NCI-H524 (cell line): ENCODE data around the gene TMCO4.

Experiments
- DNase-seq, 2 experiments: peaks; one replicate each; lab custom pipeline; 2025; lab: John Stamatoyannopoulos, UW

TMCO4 gene

GRCh38 chr1:19685994-19686393, 113.7 kb downstream of the TMCO4 start:
- no peak for DNase-seq

DNA sequence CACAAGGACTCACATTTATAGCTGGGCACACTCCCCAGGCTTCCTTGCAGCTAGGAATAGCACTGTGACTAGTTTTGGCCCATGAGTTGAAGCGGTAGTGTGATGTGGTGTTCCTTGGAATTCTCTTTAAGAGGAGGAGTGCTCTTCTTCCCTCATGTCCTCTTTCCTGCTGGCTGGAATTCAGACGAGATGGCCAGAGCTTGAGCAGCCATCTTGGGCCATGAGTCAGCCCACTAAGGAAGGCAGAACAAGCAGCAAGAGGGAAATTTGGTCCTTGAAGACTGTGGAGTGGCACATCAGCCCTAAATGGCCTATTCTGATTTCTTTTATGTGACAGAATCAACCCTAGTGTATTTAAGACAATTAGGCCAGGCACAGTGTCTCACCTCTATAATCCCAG, 115.0 kb downstream of the TMCO4 start:
- DNase-seq, result no peak

DNA sequence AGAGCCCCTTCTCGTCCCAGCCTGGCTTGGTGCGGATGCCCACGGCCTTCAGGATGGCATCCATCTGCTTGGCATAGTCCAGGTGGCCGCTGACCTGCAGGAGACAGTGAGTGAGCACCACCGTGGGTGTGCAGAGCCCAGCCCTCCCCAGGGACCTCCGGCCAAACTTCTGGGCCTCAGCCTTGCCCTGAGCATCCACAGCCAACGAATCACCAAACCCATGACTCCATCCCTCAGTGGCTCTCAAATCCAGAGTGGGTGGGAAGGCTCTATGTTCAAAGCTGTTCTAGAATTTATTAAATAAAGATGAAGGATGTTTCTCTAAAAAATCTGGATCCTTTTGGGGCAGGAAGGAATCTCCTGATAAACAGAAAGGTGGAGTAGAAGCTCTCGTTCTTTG, 116.4 kb downstream of the TMCO4 start:
- DNase-seq, result no peak

DNA sequence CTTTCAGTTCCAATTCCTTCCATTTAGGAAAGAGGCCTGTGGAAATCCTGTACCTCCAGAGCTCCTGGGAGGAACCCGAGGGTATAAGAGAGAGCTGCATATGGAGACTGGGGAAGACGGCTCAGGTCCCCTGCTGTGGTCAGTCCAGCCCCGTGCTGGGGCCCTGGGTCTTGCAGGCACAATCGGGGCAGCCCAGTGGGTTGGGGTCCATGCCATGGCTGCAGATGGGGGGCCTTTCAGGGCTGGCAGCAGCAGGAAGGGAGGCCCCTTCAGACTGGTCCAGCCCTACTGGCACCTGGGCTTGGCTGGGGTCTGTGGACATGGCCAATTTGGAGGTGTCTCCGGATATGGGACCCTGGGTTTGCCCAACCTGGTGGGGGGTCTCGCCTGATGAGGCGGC, 116.8 kb downstream of the TMCO4 start:
- DNase-seq, result no peak

- DNase-seq, result no peak
Observed at GRCh38 chr1:19682257-19682656, 117.5 kb downstream of the TMCO4 start.

GRCh38 chr1:19680644-19681043, 119.1 kb downstream of the TMCO4 start:
- DNase-seq, result no peak

DNA sequence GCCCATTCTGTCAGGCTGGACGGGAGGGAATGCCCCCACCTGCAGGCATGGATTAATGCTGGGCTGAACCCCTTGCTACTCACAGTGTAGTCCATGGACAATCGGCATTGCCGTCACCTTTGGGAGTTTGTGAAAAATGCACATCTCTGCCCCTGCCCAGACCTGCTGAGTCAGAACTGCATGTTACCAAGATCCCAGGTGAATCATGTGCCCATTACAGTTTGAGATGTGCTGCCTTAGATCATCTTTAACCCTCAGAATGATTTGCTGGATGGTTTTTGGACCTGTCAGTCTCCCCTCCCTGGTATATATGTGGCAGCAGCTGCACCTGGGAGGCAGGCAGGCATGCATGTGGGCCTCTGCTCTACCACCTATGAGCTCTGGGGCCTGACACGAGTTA, 120.0 kb downstream of the TMCO4 start:
- DNase-seq, result no peak

GRCh38 chr1:19678931-19679453, 120.7 kb downstream of the TMCO4 start:
- DNase-seq, result no peak

DNA sequence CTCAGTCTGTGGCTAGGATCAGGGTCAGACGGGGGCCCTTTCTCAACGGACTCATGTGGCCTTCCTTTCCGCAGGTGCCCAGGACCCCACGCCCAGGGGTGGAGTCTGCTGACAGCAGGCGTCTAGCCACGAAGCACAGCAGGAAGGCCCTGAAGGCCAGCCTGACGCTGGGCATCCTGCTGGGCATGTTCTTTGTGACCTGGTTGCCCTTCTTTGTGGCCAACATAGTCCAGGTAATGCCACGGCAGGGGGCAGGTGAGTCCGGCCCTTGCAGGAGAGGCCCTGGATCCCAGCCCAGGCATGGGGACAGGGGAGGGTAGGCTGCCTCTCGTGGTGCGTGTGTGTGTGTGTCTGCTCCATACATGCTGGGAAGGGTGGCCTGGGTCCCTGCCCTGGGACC, 121.2 kb downstream of the TMCO4 start:
- no peak for DNase-seq

DNA sequence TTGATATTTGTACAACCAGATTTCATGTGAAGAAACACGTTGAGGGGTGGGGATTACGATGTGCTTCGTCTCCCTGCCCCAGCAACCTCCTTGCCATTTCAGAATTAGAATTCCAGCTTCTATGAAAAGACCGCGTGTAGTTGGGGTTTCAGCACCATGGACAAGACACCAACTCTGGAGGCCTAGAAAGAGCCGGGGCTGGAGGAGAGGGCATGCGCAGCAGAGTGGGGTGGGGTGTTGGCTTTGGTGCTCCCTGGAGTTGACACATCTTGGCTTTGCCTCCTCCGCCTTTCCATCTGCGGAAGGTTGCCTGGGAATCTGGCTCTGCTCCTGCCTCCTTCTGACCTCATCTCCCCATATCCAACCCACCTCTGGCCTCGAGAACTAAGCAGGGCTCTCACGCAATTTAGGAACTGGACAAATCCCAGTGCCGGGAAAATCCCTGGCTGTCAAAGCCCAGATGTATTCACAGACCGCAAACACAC, 123.2 kb downstream of the TMCO4 start:
- no peak for DNase-seq

DNA sequence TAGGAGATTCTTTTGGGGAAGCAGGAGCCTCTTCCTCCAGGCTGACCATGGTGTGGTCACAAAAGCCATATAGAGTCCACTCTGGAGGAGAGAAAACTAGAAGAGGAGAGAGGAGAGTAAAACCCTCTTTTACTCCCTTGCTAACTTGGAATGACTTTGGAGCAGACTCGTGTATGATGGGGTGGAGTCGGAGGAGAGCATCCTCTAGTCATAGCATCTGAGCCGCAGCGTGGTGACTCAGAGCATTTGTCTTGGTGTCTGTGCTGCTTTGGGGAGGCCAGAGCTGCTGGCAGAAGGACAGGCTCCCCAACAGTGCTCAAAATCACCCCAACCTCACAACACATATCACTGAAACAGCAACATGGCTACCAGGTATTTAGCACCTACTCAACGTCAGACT, 123.9 kb downstream of the TMCO4 start:
- no peak for DNase-seq

GRCh38 chr1:19672237-19672636, 127.5 kb downstream of the TMCO4 start:
- DNase-seq, result no peak

- DNase-seq, result no peak
Observed at GRCh38 chr1:19670787-19671186, 128.9 kb downstream of the TMCO4 start.

DNA sequence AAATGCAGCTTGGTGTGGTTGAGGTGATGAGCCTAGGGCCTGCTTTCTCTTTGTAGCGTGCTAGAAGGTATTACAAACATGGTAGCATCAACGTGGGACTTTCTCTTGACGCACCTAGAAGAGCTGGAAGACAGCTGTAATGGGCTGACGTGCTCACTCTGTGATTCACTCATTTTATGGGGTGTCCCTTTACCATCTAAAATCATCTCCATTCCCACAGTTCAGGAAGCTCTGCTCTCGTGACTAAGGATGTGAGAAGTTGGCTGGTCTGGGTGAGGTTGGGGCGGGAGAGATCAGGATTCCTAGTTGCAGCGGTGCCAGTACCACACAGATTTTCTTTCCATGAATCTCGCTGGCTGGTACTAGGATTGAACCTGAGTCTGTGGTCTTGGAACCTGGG, 130.8 kb downstream of the TMCO4 start:
- no peak for DNase-seq

- DNase-seq, result no peak
Observed at GRCh38 chr1:19665496-19666465, 133.9 kb downstream of the TMCO4 start.

DNA sequence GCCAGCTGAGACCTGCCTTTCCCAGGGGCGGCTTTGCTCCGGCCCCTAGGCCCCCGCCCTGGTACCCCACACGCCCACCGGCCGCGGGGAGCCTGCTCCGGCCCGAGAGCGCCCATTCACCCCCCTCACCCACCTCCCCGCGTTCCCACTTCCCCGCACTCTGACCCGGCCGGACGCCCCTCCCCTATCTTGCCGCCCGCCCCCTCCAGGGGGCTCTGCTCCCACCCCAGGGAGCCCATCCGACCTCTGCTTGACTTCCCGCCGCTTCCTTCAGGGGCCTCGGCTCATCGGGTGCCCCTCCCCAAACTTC, 134.6 kb downstream of the TMCO4 start:
- DNase-seq, result no peak

DNA sequence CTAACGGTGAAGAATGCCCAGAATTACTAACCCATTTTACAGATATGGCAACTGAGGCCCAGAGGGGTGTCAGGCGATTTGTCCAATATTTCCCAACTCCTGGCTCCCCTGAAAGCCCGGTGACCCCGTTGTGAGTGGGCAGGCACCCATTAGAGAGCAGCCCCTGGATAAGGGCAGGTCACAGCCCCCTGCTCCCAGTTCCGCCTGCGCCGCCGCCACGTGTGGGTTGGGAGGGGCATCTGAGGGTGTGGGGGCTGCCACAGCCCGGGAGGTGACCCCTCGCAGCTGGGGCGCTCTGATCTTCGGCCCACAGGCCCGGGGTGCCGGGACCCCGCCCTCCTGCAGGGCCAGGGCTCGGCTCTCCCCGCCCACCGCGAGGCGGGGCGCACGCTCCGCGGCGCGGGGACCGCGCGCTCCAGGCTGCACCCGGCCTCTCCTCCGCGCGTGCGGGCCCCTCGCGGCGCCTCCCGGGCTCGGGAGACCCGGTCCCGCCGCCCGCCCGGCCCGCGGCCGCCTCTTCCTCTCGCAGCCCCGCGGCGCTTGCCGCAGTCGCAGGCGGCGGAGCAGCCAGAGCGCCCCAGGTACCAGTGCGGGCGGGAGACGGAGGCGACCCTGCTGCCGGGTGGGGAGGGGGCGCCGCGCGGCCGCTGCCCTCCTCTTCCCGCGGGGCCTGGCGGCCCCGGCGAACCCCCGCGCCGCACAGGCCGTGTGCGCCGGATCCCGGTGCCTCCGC, 135.1 kb downstream of the TMCO4 start, which contains the start of gene HTR6:
TSS of gene HTR6 (plus strand) at position 423 of the 733 bp plus-strand sequence. CDS start 879 bp downstream, outside the sequence.
- peak in 1 of 2 experiments; percentile 40 for DNase-seq

DNA sequence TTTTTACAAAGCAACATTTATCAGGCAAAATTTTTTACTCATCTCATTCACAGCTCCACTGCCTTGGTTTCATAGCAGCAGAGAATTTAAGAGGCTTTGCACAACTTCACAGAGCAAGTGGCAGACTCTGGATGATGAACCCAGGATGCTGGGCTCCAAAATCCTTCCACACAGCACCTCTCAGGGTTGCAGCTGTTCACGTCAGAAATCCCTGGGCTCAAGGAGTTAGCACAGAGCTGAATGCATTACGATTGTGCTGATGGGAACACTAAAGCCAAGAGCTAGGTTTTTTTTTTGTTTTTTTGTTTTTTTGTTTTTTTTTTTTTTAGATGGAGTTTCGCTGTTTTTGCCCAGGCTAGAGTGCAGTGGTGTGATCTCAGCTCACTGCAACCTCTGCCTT, 137.4 kb downstream of the TMCO4 start:
- peak in 1 of 2 experiments; percentile 30 for DNase-seq

- DNase-seq, result peak in 1 of 2 experiments; percentile 36
Observed at GRCh38 chr1:19661721-19662228, 137.9 kb downstream of the TMCO4 start.

- no peak for DNase-seq
Observed at GRCh38 chr1:19658186-19658585, 141.5 kb downstream of the TMCO4 start.

DNA sequence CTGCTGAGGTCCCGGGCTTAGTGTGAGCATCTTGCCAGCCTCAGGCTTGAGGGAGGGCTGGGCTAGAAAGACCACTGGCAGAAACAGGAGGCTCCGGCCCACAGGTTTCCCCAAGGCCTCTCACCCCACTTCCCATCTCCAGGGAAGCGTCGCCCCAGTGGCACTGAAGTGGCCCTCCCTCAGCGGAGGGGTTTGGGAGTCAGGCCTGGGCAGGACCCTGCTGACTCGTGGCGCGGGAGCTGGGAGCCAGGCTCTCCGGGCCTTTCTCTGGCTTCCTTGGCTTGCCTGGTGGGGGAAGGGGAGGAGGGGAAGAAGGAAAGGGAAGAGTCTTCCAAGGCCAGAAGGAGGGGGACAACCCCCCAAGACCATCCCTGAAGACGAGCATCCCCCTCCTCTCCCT, 142.2 kb downstream of the TMCO4 start:
- DNase-seq, result no peak

- peak in 1 of 2 experiments; percentile 19 for DNase-seq
Observed at GRCh38 chr1:19656780-19657466, 142.8 kb downstream of the TMCO4 start.
